ENCODE measurements around the gene CCDC169. TPM values are rescaled to one million over a fixed set of nuclear protein-coding genes. Genes with fewer than 3 reads are reported as not detected.

CCDC169 gene
- polyA plus RNA-seq, 3 donors = 4.5 to 6.5 (median 5.6) TPM

Other genes starting within 250 kb of the CCDC169 start
- gene DCLK1, start 166.4 kb downstream of the CCDC169 start, polyA plus RNA-seq (ENCODE audit: insufficient read length in 3 of 3) = 1 to 10 TPM; 3.5 to 6.3 (median 4.4) TPM
- 1 to 10 TPM in 2 of 3 donors, under 1 TPM in 1; 0.72 to 3.4 (median 3.0) TPM for gene SOHLH2, start 83.3 kb downstream of the CCDC169 start, polyA plus RNA-seq (ENCODE audit: insufficient read length in 3 of 3)
- gene SPART, start 48.6 kb upstream of the CCDC169 start, polyA plus RNA-seq (ENCODE audit: insufficient read length in 3 of 3) = 100 to 1,000 TPM in 1 of 3 donors, 10 to 100 TPM in 2; 93.7 to 102 (median 99.2) TPM
- under 1 TPM; 0.61 to 0.79 (median 0.71) TPM for gene CCNA1, start 134.7 kb upstream of the CCDC169 start, polyA plus RNA-seq (ENCODE audit: insufficient read length in 3 of 3)

Measured in right renal cortex interstitium (tissue), 3 donors.